Liver (tissue), 9 donors: ENCODE measurements around the gene ENKD1. TPM values are rescaled to one million over a fixed set of nuclear protein-coding genes. Genes with fewer than 3 reads are reported as not detected.

Experiments
- DNase-seq: peaks from one replicate; pipeline ENCODE4 v3.0.0-alpha.2; 2017; ENCODE audit warnings: low spot score
- H3K27ac ChIP-seq, 2 donors: one replicate each; pipeline ENCODE4 v1.7.0; 2013; ENCODE audit warnings: inconsistent platforms in 2 of 2, low read length in 2 of 2, control low read depth in 1 of 2, low read depth in 1 of 2, mild to moderate bottlenecking in 1 of 2
- H3K27me3 ChIP-seq, 4 donors: one replicate each; pipeline versions ENCODE4 v1.6.1 to v1.7.0; 2013; ENCODE audit warnings: low read length in 3 of 4, inconsistent platforms in 1 of 4, mild to moderate bottlenecking in 1 of 4, moderate library complexity in 1 of 4; ENCODE audit not compliant: control insufficient read depth in 4 of 4, insufficient read depth in 4 of 4
- H3K36me3 ChIP-seq, 4 donors: one replicate each; pipeline versions ENCODE4 v1.6.1 to v1.7.0; 2013; ENCODE audit warnings: low read length in 3 of 4, mild to moderate bottlenecking in 3 of 4, low read depth in 1 of 4, moderate library complexity in 1 of 4; ENCODE audit not compliant: control insufficient read depth in 4 of 4, insufficient read depth in 3 of 4
- H3K4me1 ChIP-seq, 4 donors: one replicate each; pipeline versions ENCODE4 v1.6.1 to v1.7.0; 2013; ENCODE audit warnings: low read length in 3 of 4, mild to moderate bottlenecking in 3 of 4, moderate library complexity in 1 of 4; ENCODE audit not compliant: control insufficient read depth in 4 of 4, insufficient read depth in 4 of 4
- H3K4me3 ChIP-seq, 3 donors: one replicate each; pipeline versions ENCODE4 v1.6.1 to v1.7.0; 2013; ENCODE audit warnings: low read length in 3 of 3, control low read depth in 1 of 3, low read depth in 1 of 3, mild to moderate bottlenecking in 1 of 3
- H3K9ac ChIP-seq, 2 donors: one replicate each; pipeline ENCODE4 v1.7.0; 2013; ENCODE audit warnings: low read length in 2 of 2, mild to moderate bottlenecking in 2 of 2, moderate library complexity in 2 of 2, control low read depth in 1 of 2, low read depth in 1 of 2
- H3K9me3 ChIP-seq, 4 donors: one replicate each; pipeline versions ENCODE4 v1.6.1 to v1.7.0; 2013; ENCODE audit warnings: low read length in 3 of 4; ENCODE audit not compliant: control insufficient read depth in 4 of 4
- ATF3 ChIP-seq: IDR thresholded peaks from 2 replicates; pipeline ENCODE4 v1.6.1; 2016; ENCODE audit warnings: antibody characterized with exemption
- CTCF ChIP-seq: fragments of 150-350 bp; IDR thresholded peaks from 2 replicates; pipeline ENCODE4 v1.5.1; 2017; ENCODE audit warnings: improper control_type of control experiment, low read depth, low read length; ENCODE audit not compliant: missing input control
- EGR1 ChIP-seq, 2 donors: IDR thresholded peaks; 2 replicates each; pipeline ENCODE4 v1.6.1; 2016 to 2018; ENCODE audit warnings: antibody characterized with exemption in 2 of 2, low read depth in 2 of 2
- FOXA1 ChIP-seq: IDR thresholded peaks from 2 replicates; pipeline ENCODE4 v1.6.1; 2016; ENCODE audit warnings: antibody characterized with exemption
- GABPA ChIP-seq, 2 donors: IDR thresholded peaks in 1 of 2; conservative IDR thresholded peaks in 1 of 2; 2 replicates each; pipeline ENCODE4 v1.6.1; 2016; ENCODE audit warnings: antibody characterized with exemption in 2 of 2, mild to moderate bottlenecking in 1 of 2, moderate library complexity in 1 of 2
- HNF4A ChIP-seq, 2 donors: conservative IDR thresholded peaks; 2 replicates each; pipeline ENCODE4 v1.6.1; 2016; ENCODE audit warnings: antibody characterized with exemption in 2 of 2, mild to moderate bottlenecking in 2 of 2
- JUND ChIP-seq, 2 donors: IDR thresholded peaks; 2 replicates each; pipeline ENCODE4 v1.6.1; 2016; ENCODE audit warnings: antibody characterized with exemption in 2 of 2
- MAX ChIP-seq: IDR thresholded peaks from 2 replicates; pipeline ENCODE4 v1.6.1; 2016; ENCODE audit warnings: antibody characterized with exemption
- NR2F2 ChIP-seq: IDR thresholded peaks from 2 replicates; pipeline ENCODE4 v1.6.1; 2016; ENCODE audit warnings: antibody characterized with exemption
- RAD21 ChIP-seq, 2 donors: IDR thresholded peaks; 2 replicates each; pipeline ENCODE4 v1.6.1; 2016; ENCODE audit warnings: antibody characterized with exemption in 2 of 2, mild to moderate bottlenecking in 2 of 2
- SP1 ChIP-seq: IDR thresholded peaks from 2 replicates; pipeline ENCODE4 v1.6.1; 2018; ENCODE audit warnings: antibody characterized with exemption, mild to moderate bottlenecking
- TAF1 ChIP-seq: conservative IDR thresholded peaks from 2 replicates; pipeline ENCODE4 v1.6.1; 2016; ENCODE audit warnings: antibody characterized with exemption, mild to moderate bottlenecking
- YY1 ChIP-seq: IDR thresholded peaks from 2 replicates; pipeline ENCODE4 v1.6.1; 2016; ENCODE audit warnings: antibody characterized with exemption, mild to moderate bottlenecking
- WGBS: extraction: QIAGEN DNeasy Blood & Tissue Kit; methylation state at CpG from one replicate; pipeline ENCODE4 v1.1.7; 2013; 5-methylcytosine and 5-hydroxymethylcytosine counted together
- polyA plus RNA-seq, 2 donors: library from polyadenylated mRNA; stranded (reverse) in 1 of 2; unstranded in 1 of 2; fragments of 200-250 nt in 1 of 2; fragments of >200 nt in 1 of 2; fragmentation: Nextera tagmentation in 1 of 2; extraction: Ambion mirVana in 1 of 2; gene quantifications; one replicate each; pipeline versions ENCODE4 v1.2.1 to v1.2.3, GENCODE V29; 2013 to 2015
- total RNA-seq, 2 donors: library from RNA; depleted of rRNA; stranded (reverse); fragments of >200 nt; gene quantifications; one replicate each; pipeline ENCODE4 v1.2.3, GENCODE V29; 2014
- donor health status: healthy.
- donor health status: healthy.
- donor health status: healthy.
- donor health status: healthy.
- donor health status: healthy.

ENKD1 gene
- total and polyA plus RNA-seq, 4 donors, result 2.6 to 7.8 (median 4.7) TPM

GRCh38 chr16:67710607-67711006 is 44.1 kb upstream of the ENKD1 start:
- no peak overlapping the region for H3K9ac ChIP-seq
- WGBS, result 95% methylated on average over 6 of the region's 6 CpGs
- DNase-seq, result no peak
- peaks cover 0 to 4% (median 0%) of the 10 kb centered on the region in 4 donors for H3K36me3 ChIP-seq
- TF ChIP-seq CTCF, result no peak
- TF ChIP-seq SP1, result no peak
- no peak for TF ChIP-seq FOXA1
- TF ChIP-seq JUND (IDR thresholded peaks at IDR 0.05), result no peak
- TF ChIP-seq EGR1 (IDR thresholded peaks at IDR 0.05; ENCODE audit: low read depth in 2 of 2), result no peak
- H3K27ac ChIP-seq, result no peak overlapping the region
- no peaks in the 10 kb centered on the region for H3K9me3 ChIP-seq
- H3K27me3 ChIP-seq, result no peaks in the 10 kb centered on the region
- peaks cover 5 to 29% (median 16%) of the 10 kb centered on the region in 4 donors for H3K4me1 ChIP-seq
- no peak overlapping the region for H3K4me3 ChIP-seq

GRCh38 chr16:67709050-67709449 is 42.5 kb upstream of the ENKD1 start:
- peaks cover 0 to 4% (median 0%) of the 10 kb centered on the region in 4 donors for H3K36me3 ChIP-seq
- H3K9me3 ChIP-seq, result no peaks in the 10 kb centered on the region
- H3K4me3 ChIP-seq, result no peak overlapping the region
- WGBS, result 98% methylated on average over 1 of the region's 1 CpG
- H3K27me3 ChIP-seq, result no peaks in the 10 kb centered on the region
- DNase-seq, result no peak
- no peak overlapping the region for H3K27ac ChIP-seq
- TF ChIP-seq ATF3 (no peak), HNF4A (conservative IDR thresholded peaks at IDR 0.05) (peak; percentile 15 to 20)
- H3K4me1 ChIP-seq, result peaks cover 4 to 29% (median 10%) of the 10 kb centered on the region in 4 donors
- no peak overlapping the region for H3K9ac ChIP-seq

GRCh38 chr16:67708368-67708771 is 41.8 kb upstream of the ENKD1 start:
- Histone ChIP-seq H3K27me3 (no peaks in the 10 kb centered on the region), H3K9ac (no peak overlapping the region), H3K4me1 (peaks cover 7 to 30% (median 9%) of the 10 kb centered on the region in 4 donors), H3K27ac (no peak overlapping the region), H3K36me3 (peaks cover 0 to 5% (median 0%) of the 10 kb centered on the region in 4 donors), H3K4me3 (no peak overlapping the region), H3K9me3 (no peaks in the 10 kb centered on the region)
- no peak for DNase-seq
- no peak for TF ChIP-seq NR2F2
- TF ChIP-seq TAF1, result no peak
- TF ChIP-seq YY1, result no peak
- TF ChIP-seq MAX, result no peak
- TF ChIP-seq GABPA (IDR thresholded peaks at IDR 0.05 in 1 of 2, conservative IDR thresholded peaks at IDR 0.05 in 1 of 2), result no peak
- no peak for TF ChIP-seq SP1
- no peak for TF ChIP-seq HNF4A (conservative IDR thresholded peaks at IDR 0.05)
- TF ChIP-seq RAD21 (IDR thresholded peaks at IDR 0.05), result no peak
- 71% methylated on average over 2 of the region's 2 CpGs for WGBS
